Upper lobe of left lung (tissue), 6 donors: ENCODE data around the gene ENGASE. TPM values are rescaled to one million over a fixed set of nuclear protein-coding genes. Genes with fewer than 3 reads are reported as not detected.

Experiments
- ATAC-seq, 2 donors: fragments of 200-7000 bp; cut with Tn5 transposase; one replicate each; pipeline ENCODE4 v1.9.1; 2022; ENCODE audit warnings: mild to moderate bottlenecking in 2 of 2, moderate library complexity in 2 of 2; ENCODE audit not compliant: low FRiP score in 2 of 2
- DNase-seq, 2 donors: peaks; one replicate each; pipeline ENCODE4 v3.0.0-alpha.2; 2019 to 2020
- H3K27ac ChIP-seq, 4 donors: fragments of 200-600 bp; sonication (generic); one replicate each; pipeline ENCODE4 v1.5.1; 2016 to 2019
- H3K27me3 ChIP-seq, 4 donors: fragments of 200-600 bp; sonication (generic); one replicate each; pipeline ENCODE4 v1.5.1; 2017 to 2019
- H3K36me3 ChIP-seq, 4 donors: fragments of 200-600 bp; sonication (generic); one replicate each; pipeline ENCODE4 v1.5.1; 2016 to 2019
- H3K4me1 ChIP-seq, 4 donors: fragments of 200-600 bp; sonication (generic); one replicate each; pipeline ENCODE4 v1.5.1; 2018 to 2019
- H3K4me3 ChIP-seq, 4 donors: fragments of 200-600 bp; sonication (generic); one replicate each; pipeline ENCODE4 v1.5.1; 2017 to 2019; ENCODE audit warnings: mild to moderate bottlenecking in 2 of 4, moderate library complexity in 1 of 4
- H3K9me3 ChIP-seq, 4 donors: fragments of 200-600 bp; sonication (generic); one replicate each; pipeline ENCODE4 v1.5.1; 2018 to 2019
- EP300 ChIP-seq, 4 donors: sonication (generic); formaldehyde crosslinking; IDR thresholded peaks; one replicate each; pipeline ENCODE4 v1.5.1; 2017; ENCODE audit warnings: antibody characterized with exemption in 4 of 4, control low read depth in 2 of 4
- POLR2A ChIP-seq, 4 donors: fragments of 450-650 bp; IDR thresholded peaks; one replicate each; pipeline ENCODE4 v1.5.1; 2016 to 2017; ENCODE audit warnings: antibody characterized with exemption in 4 of 4, mild to moderate bottlenecking in 2 of 4
- POLR2AphosphoS5 ChIP-seq, 2 donors: sonication (generic); formaldehyde crosslinking; IDR thresholded peaks; one replicate each; pipeline ENCODE4 v1.5.1; 2017; ENCODE audit warnings: antibody characterized with exemption in 2 of 2
- WGBS, 2 donors: methylation state at CpG; one replicate each; pipeline ENCODE4 v1.1.5; 2017 to 2018; 5-methylcytosine and 5-hydroxymethylcytosine counted together
- total RNA-seq, 6 donors: library from RNA; depleted of rRNA in 4 of 6; stranded (reverse); fragments of >200 nt in 4 of 6; gene quantifications; one replicate each; pipeline versions ENCODE4 v1.1.0 to v1.2.1, GENCODE V29; 2016 to 2021
- TF ChIP-seq, protein P1 (sequence below), 6 experiments: fragments of 450-650 bp in 4 of 6; fragments of 200-600 bp in 2 of 6; sonication (generic) in 2 of 6; IDR thresholded peaks; one replicate each; pipeline ENCODE4 v1.5.1; 2016 to 2019; ENCODE audit warnings: antibody characterized with exemption in 6 of 6
- donor health status: DM: no; HTN: no; CAD: no; lungs with moderate emphysema.
- donor health status: DM: no; HTN: yes; CAD: no; lungs with severe emphysema.

Gene ENGASE
- total RNA-seq, 6 donors from 2014 or later = 17.2 to 320 (median 55.9) TPM

GRCh38 chr17:79033046-79033616, 41.5 kb upstream of the ENGASE start:
- no peak for DNase-seq
- WGBS, 2 donors = 87 to 95% methylated on average over 9 of the region's 9 CpGs
- no peaks in the 10 kb centered on the region for H3K9me3 ChIP-seq
- no peaks in the 10 kb centered on the region for H3K27me3 ChIP-seq
- no peaks in the 10 kb centered on the region for H3K36me3 ChIP-seq
- TF ChIP-seq, protein P1, sequence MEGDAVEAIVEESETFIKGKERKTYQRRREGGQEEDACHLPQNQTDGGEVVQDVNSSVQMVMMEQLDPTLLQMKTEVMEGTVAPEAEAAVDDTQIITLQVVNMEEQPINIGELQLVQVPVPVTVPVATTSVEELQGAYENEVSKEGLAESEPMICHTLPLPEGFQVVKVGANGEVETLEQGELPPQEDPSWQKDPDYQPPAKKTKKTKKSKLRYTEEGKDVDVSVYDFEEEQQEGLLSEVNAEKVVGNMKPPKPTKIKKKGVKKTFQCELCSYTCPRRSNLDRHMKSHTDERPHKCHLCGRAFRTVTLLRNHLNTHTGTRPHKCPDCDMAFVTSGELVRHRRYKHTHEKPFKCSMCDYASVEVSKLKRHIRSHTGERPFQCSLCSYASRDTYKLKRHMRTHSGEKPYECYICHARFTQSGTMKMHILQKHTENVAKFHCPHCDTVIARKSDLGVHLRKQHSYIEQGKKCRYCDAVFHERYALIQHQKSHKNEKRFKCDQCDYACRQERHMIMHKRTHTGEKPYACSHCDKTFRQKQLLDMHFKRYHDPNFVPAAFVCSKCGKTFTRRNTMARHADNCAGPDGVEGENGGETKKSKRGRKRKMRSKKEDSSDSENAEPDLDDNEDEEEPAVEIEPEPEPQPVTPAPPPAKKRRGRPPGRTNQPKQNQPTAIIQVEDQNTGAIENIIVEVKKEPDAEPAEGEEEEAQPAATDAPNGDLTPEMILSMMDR (IDR thresholded peaks at IDR 0.05) = no peak
- TF ChIP-seq POLR2AphosphoS5 (IDR thresholded peaks at IDR 0.05) = no peak
- TF ChIP-seq EP300 (IDR thresholded peaks at IDR 0.05) = no peak
- TF ChIP-seq POLR2A (IDR thresholded peaks at IDR 0.05) = no peak
- H3K27ac ChIP-seq = no peak overlapping the region
- H3K4me3 ChIP-seq = no peak overlapping the region
- no peak for ATAC-seq
- peaks cover 15 to 26% (median 19%) of the 10 kb centered on the region in 4 donors for H3K4me1 ChIP-seq

DNA sequence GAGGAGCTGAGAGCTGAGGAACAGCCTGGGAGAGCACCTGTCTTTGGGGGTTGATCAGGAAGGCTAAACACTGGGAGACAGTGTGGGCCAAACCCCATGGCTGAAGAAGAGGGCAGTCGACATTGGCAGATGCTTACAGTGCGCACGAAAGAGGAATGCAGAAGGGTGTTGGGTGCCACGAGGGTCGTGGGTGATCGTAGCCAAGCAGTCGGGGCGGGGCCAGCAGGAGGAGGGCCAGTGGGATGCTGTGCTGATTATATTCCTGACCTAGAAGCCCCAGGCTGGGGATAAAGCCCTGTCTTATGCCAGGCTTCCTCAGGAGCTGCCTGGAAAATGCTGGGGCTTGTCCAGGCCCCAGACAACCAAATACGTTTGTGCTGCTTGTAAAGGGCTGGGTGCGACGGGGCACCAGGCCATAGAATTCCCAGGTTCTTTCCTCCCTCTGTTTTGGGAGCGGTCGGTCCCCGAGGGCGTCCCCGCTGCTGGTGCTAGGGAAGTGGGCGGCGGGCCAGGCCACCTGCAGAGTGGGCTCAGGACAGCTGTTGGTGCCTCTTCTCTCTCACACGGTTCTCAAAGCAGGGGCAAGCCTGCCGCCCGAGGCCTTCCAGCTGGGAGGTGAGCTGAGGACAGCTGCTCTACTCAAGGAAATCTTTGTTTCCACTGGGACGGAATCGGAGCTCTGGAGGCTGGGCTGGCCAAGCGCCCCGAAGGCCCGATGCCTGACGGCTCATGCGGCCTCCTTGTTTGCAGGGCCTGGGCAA, 40.7 kb upstream of the ENGASE start:
- Histone ChIP-seq H3K27ac (peak overlapping the region in 1 of 4 donors; percentile 9), H3K36me3 (no peaks in the 10 kb centered on the region), H3K9me3 (no peaks in the 10 kb centered on the region), H3K4me3 (no peak overlapping the region), H3K27me3 (no peaks in the 10 kb centered on the region), H3K4me1 (peaks cover 11 to 25% (median 20%) of the 10 kb centered on the region in 4 donors)
- 60 to 76% methylated on average over 18 to 25 of the region's 28 CpGs for WGBS, 2 donors
- peak in 1 of 2 donors; percentile 17 for TF ChIP-seq POLR2AphosphoS5 (IDR thresholded peaks at IDR 0.05)
- TF ChIP-seq, protein P1 (IDR thresholded peaks at IDR 0.05) = no peak
- ATAC-seq (no peak), DNase-seq (peak; percentile 23 to 88)

DNA sequence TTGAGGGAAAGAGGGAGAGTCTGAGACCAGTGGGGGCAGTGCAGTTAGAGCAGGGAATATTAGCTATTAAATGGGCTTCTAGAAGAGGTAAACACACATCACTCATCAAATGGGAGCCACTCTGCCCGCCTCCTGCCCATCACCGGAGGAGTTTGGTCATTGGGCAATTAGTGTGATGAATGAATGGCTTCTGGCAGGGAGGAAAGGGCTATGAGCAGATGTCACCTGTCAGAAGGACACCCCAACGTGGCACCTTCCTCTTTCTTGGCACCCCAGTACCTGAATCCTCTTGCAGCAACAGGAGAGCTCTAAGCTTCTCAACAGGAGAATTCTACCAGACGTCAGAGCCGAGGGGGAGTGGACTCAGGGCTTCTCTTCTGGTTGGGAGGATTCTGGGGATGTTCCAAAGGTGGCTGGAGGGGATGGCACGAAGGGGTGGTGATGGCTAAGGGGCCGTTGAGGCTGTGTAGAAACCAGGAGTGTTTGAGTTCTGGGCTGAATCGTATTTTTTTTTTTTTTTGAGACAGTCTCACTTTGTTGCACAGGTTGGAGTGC, 39.6 kb upstream of the ENGASE start:
- 80 to 82% methylated on average over 8 of the region's 8 CpGs for WGBS, 2 donors
- Histone ChIP-seq H3K27me3 (no peaks in the 10 kb centered on the region), H3K27ac (no peak overlapping the region), H3K9me3 (no peaks in the 10 kb centered on the region), H3K4me3 (no peak overlapping the region), H3K36me3 (no peaks in the 10 kb centered on the region), H3K4me1 (peaks cover 11 to 28% (median 22%) of the 10 kb centered on the region in 4 donors)
- TF ChIP-seq POLR2AphosphoS5 (IDR thresholded peaks at IDR 0.05) = no peak
- no peak for TF ChIP-seq POLR2A (IDR thresholded peaks at IDR 0.05)
- TF ChIP-seq, protein P1 (IDR thresholded peaks at IDR 0.05) = no peak
- TF ChIP-seq EP300 (IDR thresholded peaks at IDR 0.05) = no peak
- ATAC-seq = no peak
- DNase-seq = no peak

DNA sequence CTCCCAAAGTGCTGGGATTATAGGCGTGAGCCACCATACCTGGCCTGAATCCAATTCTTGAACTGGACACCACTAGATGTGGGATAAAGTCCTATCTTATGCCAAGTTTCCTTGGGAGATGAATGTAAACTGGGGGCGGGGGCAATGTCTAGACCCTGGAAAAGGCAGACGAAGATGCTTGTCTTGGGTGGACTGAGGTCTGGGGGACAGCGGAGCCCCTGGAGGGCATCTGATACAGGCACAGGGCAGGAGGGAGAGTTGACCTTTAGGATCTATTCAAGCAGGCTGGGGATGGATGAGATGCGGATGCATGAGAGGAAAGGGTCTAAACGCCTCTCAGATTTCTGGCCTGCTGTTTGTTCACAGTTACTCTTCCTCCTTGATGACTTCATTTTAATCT, 38.9 kb upstream of the ENGASE start:
- Histone ChIP-seq H3K4me3 (no peak overlapping the region), H3K4me1 (peaks cover 11 to 28% (median 22%) of the 10 kb centered on the region in 4 donors), H3K27me3 (no peaks in the 10 kb centered on the region), H3K27ac (no peak overlapping the region), H3K9me3 (no peaks in the 10 kb centered on the region), H3K36me3 (no peaks in the 10 kb centered on the region)
- TF ChIP-seq POLR2AphosphoS5 (IDR thresholded peaks at IDR 0.05) (no peak), POLR2A (IDR thresholded peaks at IDR 0.05) (no peak), EP300 (IDR thresholded peaks at IDR 0.05) (no peak)
- TF ChIP-seq, protein P1 (IDR thresholded peaks at IDR 0.05) = no peak
- ATAC-seq (no peak), DNase-seq (no peak)
- WGBS, 2 donors = 94% methylated on average over 6 of the region's 6 CpGs
